PC-9 (cell line): ENCODE measurements around the gene STARD10. TPM values are rescaled to one million over a fixed set of nuclear protein-coding genes. Genes with fewer than 3 reads are reported as not detected.

Source experiments
- BruUV-seq: library from RNA; stranded (reverse); fragments of 400-500 nt; replicated peaks from 2 replicates; lab custom pipeline; 2021; lab: Mats Ljungman, UMichigan
- CTCF ChIA-PET: fragments of 300-600 bp; sonication (Branson Sonifier 250); formaldehyde crosslinking; loops from one replicate; lab custom pipeline; 2022; ENCODE audit warnings: antibody characterized with exemption; lab: Charles Lee
- POLR2A ChIA-PET: fragments of 300-600 bp; sonication (Branson Sonifier 250); formaldehyde crosslinking; loops from one replicate; lab custom pipeline; 2022; ENCODE audit warnings: antibody characterized with exemption; ENCODE audit not compliant: unreplicated experiment; lab: Charles Lee
- DNase-seq, 2 experiments: peaks; one replicate each; pipeline versions ENCODE4 v3.0.0 to v3.0.0-alpha.2; 2015 to 2022; ENCODE audit warnings: mixed read lengths in 1 of 2
- H2AFZ ChIP-seq: fragments of 200-600 bp; sonication (generic); 2 replicates; pipeline ENCODE4 v1.8.1; 2017; ENCODE audit warnings: antibody characterized with exemption
- H3F3A ChIP-seq: fragments of 200-600 bp; sonication (generic); 2 replicates; pipeline ENCODE4 v1.8.1; 2017; ENCODE audit warnings: antibody characterized with exemption, mild to moderate bottlenecking, low read depth; ENCODE audit not compliant: insufficient read depth
- H3K27ac ChIP-seq: fragments of 200-600 bp; sonication (generic); 2 replicates; pipeline ENCODE4 v1.6.1; 2016; ENCODE audit warnings: mixed run types
- H3K27me3 ChIP-seq: fragments of 200-600 bp; sonication (generic); 2 replicates; pipeline ENCODE4 v1.6.1; 2016; ENCODE audit warnings: low read depth, mixed run types; ENCODE audit not compliant: insufficient read depth
- H3K36me3 ChIP-seq: fragments of 200-600 bp; sonication (generic); 2 replicates; pipeline ENCODE4 v1.6.1; 2016; ENCODE audit warnings: low read depth, mixed run types
- H3K4me1 ChIP-seq: fragments of 200-600 bp; sonication (generic); replicated peaks from 2 replicates; pipeline ENCODE4 v1.6.1; 2016; ENCODE audit warnings: mixed run types; ENCODE audit not compliant: insufficient read depth
- H3K4me2 ChIP-seq: fragments of 200-600 bp; sonication (generic); 2 replicates; pipeline ENCODE4 v1.6.1; 2017; ENCODE audit warnings: mixed run types
- H3K4me3 ChIP-seq: fragments of 200-600 bp; sonication (generic); 2 replicates; pipeline ENCODE4 v1.6.1; 2016; ENCODE audit warnings: mixed run types
- H3K79me2 ChIP-seq: fragments of 200-600 bp; sonication (generic); 2 replicates; pipeline ENCODE4 v1.6.1; 2017; ENCODE audit warnings: low read depth, mixed run types
- H3K9me2 ChIP-seq: fragments of 200-600 bp; sonication (generic); 2 replicates; pipeline ENCODE4 v1.8.1; 2017; ENCODE audit warnings: mild to moderate bottlenecking; ENCODE audit not compliant: insufficient read depth
- H3K9me3 ChIP-seq: fragments of 200-600 bp; sonication (generic); 2 replicates; pipeline ENCODE4 v1.8.1; 2016; ENCODE audit warnings: low read depth; ENCODE audit not compliant: insufficient read depth
- H4K20me1 ChIP-seq: fragments of 200-600 bp; sonication (generic); 2 replicates; pipeline ENCODE4 v1.8.1; 2017; ENCODE audit not compliant: insufficient read depth
- CTCF ChIP-seq: fragments of 200-600 bp; sonication (generic); conservative IDR thresholded peaks from 2 replicates; pipeline ENCODE4 v1.6.1; 2017; ENCODE audit warnings: mixed run types, antibody characterized with exemption, mild to moderate bottlenecking, moderate library complexity
- EZH2 ChIP-seq: fragments of 200-600 bp; sonication (generic); IDR thresholded peaks from 2 replicates; pipeline ENCODE4 v1.8.0; 2017; ENCODE audit warnings: antibody characterized with exemption, low read depth
- intact Hi-C: fragments of 100-400 bp; cut with micrococcal nuclease; formaldehyde crosslinking; loops from one replicate; pipeline ENCODE4 v1.10.0; 2022; ENCODE audit not compliant: unreplicated experiment
- total RNA-seq: library from RNA; stranded (reverse); gene quantifications from 2 replicates; pipeline ENCODE4 v1.2.3, GENCODE V29; 2021

Gene STARD10
- total RNA-seq, 1 experiment from 2014 or later = 145 TPM

- Histone ChIP-seq H3K79me2 (peaks cover 29% of the 10 kb centered on the region; the same call in 1 of the 2 replicates), H3F3A (peaks cover 33% of the 10 kb centered on the region), H3K36me3 (0 out of 2 replicates have a peak, but pooled peaks cover 7% of the 10 kb centered on the region), H3K4me3 (no peak overlapping the region), H3K4me2 (no peak overlapping the region), H4K20me1 (no peaks in the 10 kb centered on the region), H3K9me3 (no peaks in the 10 kb centered on the region), H3K9me2 (no peaks in the 10 kb centered on the region), H3K27ac (no peak overlapping the region), H3K27me3 (no peaks in the 10 kb centered on the region), H2AFZ (no peak overlapping the region), H3K4me1 (peaks cover 25% of the 10 kb centered on the region)
- ChIA-PET CTCF (interaction anchor here (0.6 kb wide), 2 partner anchors 75 to 143 kb away, joined by 3 to 4 read pairs; no protein-coding TSS in a partner anchor), POLR2A (no interaction called here)
- no TSS peak for BruUV-seq
- DNase-seq = no peak
- TF ChIP-seq CTCF (no peak), EZH2 (no peak)
- intact Hi-C loops = no loop called here
Measured at GRCh38 chr11:72732329-72732728, 61.5 kb downstream of the STARD10 start.

GRCh38 chr11:72730737-72731136 lies 63.1 kb downstream of the STARD10 start:
- H3K4me3 ChIP-seq = no peak overlapping the region
- H3K4me1 ChIP-seq = peaks cover 9% of the 10 kb centered on the region
- no peak overlapping the region for H3K4me2 ChIP-seq
- H2AFZ ChIP-seq = no peak overlapping the region
- H3K79me2 ChIP-seq = peaks cover 28% of the 10 kb centered on the region; the same call in 1 of the 2 replicates
- intact Hi-C loops = no loop called here
- DNase-seq = no peak
- H3K27ac ChIP-seq = no peak overlapping the region
- CTCF ChIA-PET = interaction anchor here (0.7 kb wide), 1 partner anchor 413 kb away, joined by 3 read pairs; no protein-coding TSS in a partner anchor
- no TSS peak for BruUV-seq
- H3K36me3 ChIP-seq = 0 out of 2 replicates have a peak, but pooled peaks cover 7% of the 10 kb centered on the region
- no peaks in the 10 kb centered on the region for H3K27me3 ChIP-seq
- H3K9me2 ChIP-seq = no peaks in the 10 kb centered on the region
- POLR2A ChIA-PET = interaction anchor here (0.6 kb wide), 1 partner anchor 114 kb away, joined by 3 read pairs; no protein-coding TSS in a partner anchor
- H3F3A ChIP-seq = peaks cover 17% of the 10 kb centered on the region
- H3K9me3 ChIP-seq = no peaks in the 10 kb centered on the region
- H4K20me1 ChIP-seq = no peaks in the 10 kb centered on the region
- TF ChIP-seq CTCF (no peak), EZH2 (no peak)

- Histone ChIP-seq H3K9me2 (no peaks in the 10 kb centered on the region), H3K4me2 (no peak overlapping the region), H3K4me1 (peaks cover 5% of the 10 kb centered on the region), H3F3A (peaks cover 12% of the 10 kb centered on the region; the same call in 1 of the 2 replicates), H3K4me3 (no peak overlapping the region), H3K36me3 (0 out of 2 replicates have a peak, but pooled peaks cover 7% of the 10 kb centered on the region), H3K27ac (no peak overlapping the region), H4K20me1 (no peaks in the 10 kb centered on the region), H2AFZ (no peak overlapping the region), H3K9me3 (no peaks in the 10 kb centered on the region), H3K27me3 (no peaks in the 10 kb centered on the region), H3K79me2 (peaks cover 25% of the 10 kb centered on the region; the same call in 1 of the 2 replicates)
- no TSS peak for BruUV-seq
- TF ChIP-seq EZH2 = no peak
- TF ChIP-seq CTCF = no peak
- intact Hi-C loops = no loop called here
- ChIA-PET POLR2A (interaction anchor here (0.6 kb wide), 1 partner anchor 115 kb away, joined by 3 read pairs; no protein-coding TSS in a partner anchor), CTCF (interaction anchor here (0.7 kb wide), 1 partner anchor 11 kb away, joined by 3 read pairs; no protein-coding TSS in a partner anchor)
- no peak for DNase-seq
Measured at GRCh38 chr11:72730243-72730642, 63.6 kb downstream of the STARD10 start.
